Breast epithelium (tissue), 4 donors: ENCODE data around the gene TSPEAR. TPM values are rescaled to one million over a fixed set of nuclear protein-coding genes. Genes with fewer than 3 reads are reported as not detected.
"Not testable (repeated sequence)": the region's sequence is repeated elsewhere in the genome, so short reads cannot be mapped to it uniquely, and the experiment has no call there.

ENCODE experiments used
- DNase-seq, 2 donors: peaks; one replicate each; pipeline ENCODE4 v3.0.0-alpha.2; 2019; ENCODE audit warnings: low spot score in 2 of 2
- H3K27ac ChIP-seq, 2 donors: fragments of 200-600 bp; sonication (generic) in 1 of 2; one replicate each; pipeline ENCODE4 v1.5.1; 2016 to 2019; ENCODE audit warnings: mild to moderate bottlenecking in 1 of 2
- H3K27me3 ChIP-seq, 2 donors: fragments of 200-600 bp; sonication (generic) in 1 of 2; one replicate each; pipeline versions ENCODE4 v1.5.1 to v1.6.0; 2017 to 2019; ENCODE audit warnings: control low read depth in 1 of 2, mild to moderate bottlenecking in 1 of 2
- H3K36me3 ChIP-seq: fragments of 200-600 bp; one replicate; pipeline ENCODE4 v1.5.1; 2019
- H3K4me1 ChIP-seq, 2 donors: fragments of 200-600 bp; sonication (generic); one replicate each; pipeline ENCODE4 v1.5.1; 2016 to 2019; ENCODE audit warnings: control low read depth in 1 of 2
- H3K4me3 ChIP-seq, 3 donors: fragments of 200-600 bp; sonication (generic); 1 replicate in 2 of 3; 2 replicates in 1 of 3; pipeline ENCODE4 v1.5.1; 2016 to 2019; ENCODE audit warnings: mild to moderate bottlenecking in 3 of 3, moderate library complexity in 2 of 3
- H3K9me3 ChIP-seq, 2 donors: fragments of 200-600 bp; sonication (generic) in 1 of 2; one replicate each; pipeline ENCODE4 v1.5.1; 2016 to 2019; ENCODE audit warnings: control low read depth in 1 of 2
- POLR2A ChIP-seq: fragments of 450-650 bp; IDR thresholded peaks from one replicate; pipeline ENCODE4 v1.6.1; 2016; ENCODE audit warnings: antibody characterized with exemption, mild to moderate bottlenecking, moderate library complexity
- POLR2AphosphoS5 ChIP-seq, 3 donors: sonication (generic); formaldehyde crosslinking; IDR thresholded peaks; one replicate each; pipeline ENCODE4 v1.6.1; 2017; ENCODE audit warnings: antibody characterized with exemption in 3 of 3
- intact Hi-C: fragments of 100-400 bp; cut with DNase I; formaldehyde crosslinking; loops from one replicate; pipeline ENCODE4 v1.15.1; 2023; ENCODE audit warnings: low total_unique reads
- total RNA-seq, 3 donors: library from RNA; depleted of rRNA; stranded (reverse); fragments of >200 nt; gene quantifications; one replicate each; pipeline ENCODE4 v1.1.0, GENCODE V29; 2016
- TF ChIP-seq, protein P1 (sequence below), 3 donors: fragments of 450-650 bp; IDR thresholded peaks; one replicate each; pipeline ENCODE4 v1.5.1; 2016 to 2017; ENCODE audit warnings: antibody characterized with exemption in 3 of 3, mild to moderate bottlenecking in 3 of 3, moderate library complexity in 3 of 3

Gene TSPEAR
- total RNA-seq, 3 donors from 2014 or later, result 0.15 TPM; not detected in 2

DNA sequence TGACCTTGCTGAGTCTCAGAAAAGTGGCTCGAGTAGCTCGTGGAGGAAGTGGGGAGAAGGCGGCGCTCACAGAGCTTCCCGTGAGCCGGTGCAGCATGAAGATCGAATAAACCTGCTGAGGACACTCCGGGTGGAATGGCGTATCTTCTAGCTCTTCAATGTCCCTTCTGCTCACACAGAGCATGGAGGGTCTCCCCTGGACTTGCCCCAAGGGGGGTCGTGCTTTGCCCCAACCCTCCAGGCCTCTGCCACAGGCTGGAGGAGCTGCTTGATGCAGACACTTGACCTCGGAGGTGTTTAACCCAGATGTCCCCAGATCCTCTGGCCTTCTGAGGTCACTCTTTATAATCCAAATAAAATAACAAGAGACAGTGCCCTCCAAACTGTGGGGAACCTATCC is 16.6 kb downstream of the TSPEAR start:
- H3K27me3 ChIP-seq, result peaks cover 2 to 32% of the 10 kb centered on the region in 2 donors
- no peak overlapping the region for H3K4me3 ChIP-seq
- H3K27ac ChIP-seq, result no peak overlapping the region
- H3K9me3 ChIP-seq, result peaks cover 10 to 26% of the 10 kb centered on the region in 2 donors
- intact Hi-C loops, result no loop called here
- no peaks in the 10 kb centered on the region for H3K36me3 ChIP-seq
- no peaks in the 10 kb centered on the region for H3K4me1 ChIP-seq
- TF ChIP-seq POLR2AphosphoS5 (IDR thresholded peaks at IDR 0.05), result no peak
- TF ChIP-seq, protein P1, sequence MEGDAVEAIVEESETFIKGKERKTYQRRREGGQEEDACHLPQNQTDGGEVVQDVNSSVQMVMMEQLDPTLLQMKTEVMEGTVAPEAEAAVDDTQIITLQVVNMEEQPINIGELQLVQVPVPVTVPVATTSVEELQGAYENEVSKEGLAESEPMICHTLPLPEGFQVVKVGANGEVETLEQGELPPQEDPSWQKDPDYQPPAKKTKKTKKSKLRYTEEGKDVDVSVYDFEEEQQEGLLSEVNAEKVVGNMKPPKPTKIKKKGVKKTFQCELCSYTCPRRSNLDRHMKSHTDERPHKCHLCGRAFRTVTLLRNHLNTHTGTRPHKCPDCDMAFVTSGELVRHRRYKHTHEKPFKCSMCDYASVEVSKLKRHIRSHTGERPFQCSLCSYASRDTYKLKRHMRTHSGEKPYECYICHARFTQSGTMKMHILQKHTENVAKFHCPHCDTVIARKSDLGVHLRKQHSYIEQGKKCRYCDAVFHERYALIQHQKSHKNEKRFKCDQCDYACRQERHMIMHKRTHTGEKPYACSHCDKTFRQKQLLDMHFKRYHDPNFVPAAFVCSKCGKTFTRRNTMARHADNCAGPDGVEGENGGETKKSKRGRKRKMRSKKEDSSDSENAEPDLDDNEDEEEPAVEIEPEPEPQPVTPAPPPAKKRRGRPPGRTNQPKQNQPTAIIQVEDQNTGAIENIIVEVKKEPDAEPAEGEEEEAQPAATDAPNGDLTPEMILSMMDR (IDR thresholded peaks at IDR 0.05), result no peak
- TF ChIP-seq POLR2A, result no peak
- DNase-seq, result no peak

DNA sequence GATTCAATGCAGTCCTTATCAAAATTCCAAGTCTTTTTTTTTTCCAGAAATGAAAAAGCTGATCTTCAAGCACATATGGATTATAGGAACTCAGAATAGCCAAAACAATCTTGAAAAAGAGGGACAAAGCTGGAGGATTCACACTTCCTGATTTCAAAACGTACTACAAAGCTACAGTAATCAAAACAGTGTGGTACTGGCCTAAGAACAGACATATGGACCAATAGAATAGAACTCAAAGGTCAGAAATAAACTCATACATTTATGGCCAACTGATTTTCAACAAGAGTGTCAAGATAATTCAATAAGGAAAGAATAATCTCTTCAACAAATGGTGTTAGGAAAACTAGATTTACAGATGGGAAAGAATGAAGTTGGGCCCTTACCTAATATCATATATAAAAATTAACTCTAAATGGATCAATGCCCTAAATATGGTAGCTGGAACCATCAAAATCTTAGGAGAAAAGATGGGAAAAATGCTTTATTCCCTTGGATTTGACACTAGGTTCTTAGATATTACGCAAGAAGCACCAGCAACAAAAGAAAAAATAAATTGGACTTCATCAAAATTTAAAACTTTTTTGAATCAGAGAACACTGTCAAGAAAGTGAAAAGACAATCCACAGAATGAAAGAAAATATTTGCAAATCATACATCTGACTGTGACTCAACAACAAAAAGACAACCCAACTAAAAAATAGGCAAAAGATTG is 18.4 kb downstream of the TSPEAR start:
- TF ChIP-seq POLR2AphosphoS5 (IDR thresholded peaks at IDR 0.05) (no peak), POLR2A (no peak)
- TF ChIP-seq, protein P1 (IDR thresholded peaks at IDR 0.05), result no peak
- intact Hi-C loops, result no loop called here
- H3K4me1 ChIP-seq, result no peaks in the 10 kb centered on the region
- no peak overlapping the region for H3K27ac ChIP-seq
- H3K36me3 ChIP-seq, result no peaks in the 10 kb centered on the region
- H3K9me3 ChIP-seq, result peaks cover 10 to 26% of the 10 kb centered on the region in 2 donors
- no peak for DNase-seq
- no peak overlapping the region for H3K4me3 ChIP-seq
- peaks cover 0 to 26% of the 10 kb centered on the region in 2 donors for H3K27me3 ChIP-seq

DNA sequence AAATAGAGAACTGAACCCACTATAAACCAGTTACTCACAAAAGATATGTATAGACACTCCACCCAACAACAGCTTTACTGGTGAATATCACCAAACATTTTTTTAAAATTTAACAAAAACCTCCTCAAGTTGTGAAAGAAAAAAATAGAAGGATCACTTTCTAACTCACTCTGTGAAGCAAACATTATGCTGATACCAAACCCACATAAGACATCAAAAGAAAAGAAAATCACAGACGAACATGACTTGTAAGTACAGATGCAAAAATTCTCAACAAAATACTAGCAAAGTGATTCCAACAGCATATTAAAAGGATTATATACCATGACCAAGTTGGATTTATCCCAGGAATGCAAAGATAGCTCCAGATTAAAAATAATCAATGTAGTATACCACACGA is 19.7 kb downstream of the TSPEAR start:
- Histone ChIP-seq H3K9me3 (peaks cover 10 to 26% of the 10 kb centered on the region in 2 donors), H3K27ac (no peak overlapping the region), H3K27me3 (peaks cover 0 to 30% of the 10 kb centered on the region in 2 donors), H3K36me3 (no peaks in the 10 kb centered on the region), H3K4me1 (no peaks in the 10 kb centered on the region), H3K4me3 (no peak overlapping the region)
- DNase-seq, result no peak
- TF ChIP-seq, protein P1 (IDR thresholded peaks at IDR 0.05), result no peak
- TF ChIP-seq POLR2AphosphoS5 (IDR thresholded peaks at IDR 0.05) (no peak), POLR2A (no peak)
- intact Hi-C loops, result no loop called here

DNA sequence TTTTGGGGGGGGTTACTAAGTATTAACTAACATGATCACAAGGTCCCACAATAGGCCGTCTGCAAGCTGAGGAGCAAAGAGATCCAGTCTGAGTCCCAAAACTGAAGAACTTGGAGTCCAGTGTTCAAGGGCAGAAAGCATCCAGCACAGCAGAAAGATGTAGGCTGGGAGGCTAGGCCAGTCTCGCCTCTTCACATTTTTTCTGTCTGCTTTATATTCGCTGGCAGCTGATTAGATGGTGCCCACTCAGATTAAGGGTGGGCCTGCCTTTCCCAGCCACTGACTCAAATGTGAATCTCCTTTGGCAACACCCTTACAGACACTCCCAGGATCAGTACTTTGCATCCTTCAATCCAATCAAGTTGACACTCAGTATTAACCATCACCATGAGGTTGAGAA is 21.6 kb downstream of the TSPEAR start:
- DNase-seq, H3K36me3 ChIP-seq, H3K27ac ChIP-seq, H3K4me1 ChIP-seq, intact Hi-C loops, H3K4me3 ChIP-seq: not testable (repeated sequence)
- Histone ChIP-seq H3K9me3 (peaks cover 10 to 26% of the 10 kb centered on the region in 2 donors), H3K27me3 (peaks cover 0 to 31% of the 10 kb centered on the region in 2 donors)

DNA sequence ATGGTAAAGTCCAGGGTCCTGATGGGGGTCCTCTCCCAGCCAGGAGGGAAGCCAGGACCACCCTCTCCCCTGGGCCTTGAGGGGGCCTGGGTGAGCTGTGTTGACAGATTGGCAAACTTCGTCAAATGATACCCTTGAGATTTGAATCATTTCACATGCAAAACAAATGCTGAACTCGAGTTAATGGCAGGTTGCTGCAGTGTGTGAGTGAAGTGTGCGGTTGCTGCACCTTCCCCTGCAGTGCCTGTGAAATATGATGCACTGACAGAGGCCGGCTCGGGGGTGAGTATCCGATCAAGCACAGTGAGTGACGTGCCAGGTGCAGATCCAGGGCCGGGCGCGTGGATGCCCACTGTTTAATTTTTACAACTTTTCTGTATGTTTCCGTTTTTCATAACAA is 23.7 kb downstream of the TSPEAR start:
- Histone ChIP-seq H3K9me3 (peaks cover under 1 to 10% of the 10 kb centered on the region in 2 donors), H3K4me3 (no peak overlapping the region), H3K36me3 (no peaks in the 10 kb centered on the region), H3K27me3 (peaks cover 0 to 31% of the 10 kb centered on the region in 2 donors), H3K4me1 (no peaks in the 10 kb centered on the region), H3K27ac (no peak overlapping the region)
- intact Hi-C loops, result no loop called here
- TF ChIP-seq, protein P1 (IDR thresholded peaks at IDR 0.05), result no peak
- no peak for TF ChIP-seq POLR2A
- DNase-seq, result no peak
